ENCODE results near the gene FBXL19.
"Not testable (repeated sequence)": the region's sequence is repeated elsewhere in the genome, so short reads cannot be mapped to it uniquely, and the experiment has no call there.

Gene FBXL19

GRCh38 chr16:30922960-30923535 is 324 bp upstream of the FBXL19 start:
- DNase-seq, result peak; percentile 99

GRCh38 chr16:30924076-30924912 is 922 bp downstream of the FBXL19 start:
- DNase-seq, result no peak

GRCh38 chr16:30924913-30925631 is 1.7 kb downstream of the FBXL19 start:
- DNase-seq, result no peak

- DNase-seq, result no peak
Measured at GRCh38 chr16:30925632-30925987, 2.2 kb downstream of the FBXL19 start.

GRCh38 chr16:30925995-30926811 is 2.8 kb downstream of the FBXL19 start:
- no peak for DNase-seq

GRCh38 chr16:30926937-30927788 is 3.8 kb downstream of the FBXL19 start:
- DNase-seq, result no peak

GRCh38 chr16:30927789-30928378 is 4.5 kb downstream of the FBXL19 start:
- DNase-seq, result peak; percentile 91

GRCh38 chr16:30928390-30928789 is 5.0 kb downstream of the FBXL19 start:
- no peak for DNase-seq

GRCh38 chr16:30929167-30929566 is 5.8 kb downstream of the FBXL19 start:
- DNase-seq, result no peak

- no peak for DNase-seq
Measured at GRCh38 chr16:30930160-30930571, 6.8 kb downstream of the FBXL19 start.

GRCh38 chr16:30931068-30931650 is 7.8 kb downstream of the FBXL19 start:
- DNase-seq, result no peak

- DNase-seq, result no peak
Measured at GRCh38 chr16:30934827-30935557, 11.6 kb downstream of the FBXL19 start.

- no peak for DNase-seq
Measured at GRCh38 chr16:30937692-30938091, 14.3 kb downstream of the FBXL19 start.

- DNase-seq, result not testable (repeated sequence)
Measured at GRCh38 chr16:30939571-30939970, 16.2 kb downstream of the FBXL19 start.

GRCh38 chr16:30941600-30942425 is 18.4 kb downstream of the FBXL19 start:
- no peak for DNase-seq

- DNase-seq, result no peak
Measured at GRCh38 chr16:30942426-30942806, 19.0 kb downstream of the FBXL19 start.

- no peak for DNase-seq
Measured at GRCh38 chr16:30944352-30944751, 21.0 kb downstream of the FBXL19 start.

- DNase-seq, result no peak
Measured at GRCh38 chr16:30946671-30947540, 23.5 kb downstream of the FBXL19 start.

GRCh38 chr16:30947541-30947858 is 24.1 kb downstream of the FBXL19 start:
- DNase-seq, result no peak
